ENCODE measurements around the gene ZNF219.

The ZNF219 gene

DNA sequence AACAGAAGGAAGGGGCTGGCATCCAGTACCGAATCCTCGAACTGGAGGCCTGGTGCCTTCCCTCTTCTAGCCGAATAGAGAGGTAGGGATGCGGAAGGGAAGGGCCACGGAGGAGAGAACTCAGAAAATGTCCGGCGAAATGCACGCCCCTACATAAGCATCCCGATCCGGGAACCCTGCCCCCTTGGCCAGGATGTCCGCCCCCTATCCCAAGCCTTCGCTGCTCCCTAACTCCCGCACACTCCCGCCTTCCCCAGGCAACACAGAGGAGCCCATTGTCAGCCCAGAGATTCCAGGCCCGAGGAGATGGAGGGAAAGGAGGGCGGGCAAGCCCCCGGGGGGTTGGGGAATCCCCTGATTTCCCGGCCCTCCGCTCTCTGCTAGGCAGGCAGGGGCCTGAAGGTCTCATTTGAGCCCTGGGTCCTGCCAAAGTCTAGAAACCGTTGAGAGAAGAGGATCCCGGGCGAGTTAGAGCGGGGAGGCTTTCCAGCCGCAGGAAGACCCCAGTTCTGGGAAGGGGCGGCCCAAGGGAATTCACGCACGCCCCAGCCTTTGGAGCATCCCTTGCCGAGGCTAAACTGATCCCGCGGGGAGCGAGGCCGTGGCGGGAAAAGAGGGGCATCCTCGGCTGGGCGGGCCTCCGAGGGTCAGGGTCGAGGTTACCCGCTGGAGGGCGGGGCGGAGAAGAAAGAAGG lies 28.9 kb downstream of the ZNF219 start:
- DNase-seq (ENCODE audit: low read depth in 2 of 2) = no peak

GRCh38 chr14:21068521-21069387 lies 29.7 kb downstream of the ZNF219 start:
- DNase-seq (ENCODE audit: low read depth in 2 of 2) = no peak

DNA sequence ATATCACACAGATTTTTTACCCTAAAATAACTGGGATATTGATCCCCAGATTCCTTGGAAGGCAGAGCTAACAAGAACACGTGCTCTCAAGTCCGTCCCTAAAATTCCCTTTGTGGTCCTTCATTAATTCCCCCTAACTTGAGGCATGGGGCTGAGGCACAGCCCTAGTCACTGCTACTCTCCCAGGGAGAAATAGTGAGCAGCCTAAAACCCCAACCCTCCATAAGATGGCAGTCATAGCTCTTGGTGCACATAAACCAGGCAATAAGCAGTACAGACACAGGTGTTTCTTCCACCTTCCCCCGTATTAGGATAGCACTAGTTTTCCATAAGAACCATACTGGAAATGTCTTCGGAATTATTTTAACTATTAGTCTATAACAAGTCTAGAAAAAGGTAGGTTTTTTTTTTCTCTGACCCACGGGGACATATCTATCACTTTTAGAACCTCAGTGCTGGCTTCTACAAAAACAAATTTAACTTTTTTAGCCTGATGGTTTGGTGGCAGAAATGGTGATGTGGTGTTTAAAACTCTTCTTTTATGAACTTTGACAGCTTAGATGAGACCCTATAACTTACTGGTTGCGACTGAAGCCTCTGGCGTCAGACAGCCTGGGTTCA lies 31.5 kb downstream of the ZNF219 start:
- no peak for DNase-seq (ENCODE audit: low read depth in 2 of 2)

DNA sequence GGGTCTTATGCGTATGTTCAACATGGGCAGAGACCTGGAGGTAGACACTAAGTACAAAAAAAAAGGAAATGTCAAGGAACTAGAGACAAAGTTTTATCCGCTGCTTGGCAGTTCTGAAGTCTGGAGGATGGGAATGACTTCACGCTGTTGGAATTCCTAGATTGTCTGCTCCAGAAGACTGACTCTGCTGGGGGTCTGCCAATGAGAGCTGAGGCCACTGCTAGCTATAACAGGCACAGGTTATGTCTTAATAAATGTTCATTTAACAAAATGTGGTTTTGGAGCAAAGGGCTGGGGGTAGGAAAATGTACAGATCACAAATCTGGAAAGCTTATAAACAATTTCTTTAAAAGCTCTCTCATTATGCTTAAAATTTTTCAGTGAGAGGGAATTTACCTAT lies 35.0 kb downstream of the ZNF219 start:
- DNase-seq (ENCODE audit: low read depth in 2 of 2) = no peak

- no peak for DNase-seq (ENCODE audit: low read depth in 2 of 2)
Measured at GRCh38 chr14:21061347-21061668, 37.1 kb downstream of the ZNF219 start.

GRCh38 chr14:21060614-21061346 lies 37.7 kb downstream of the ZNF219 start:
- DNase-seq (ENCODE audit: low read depth in 2 of 2) = no peak

DNA sequence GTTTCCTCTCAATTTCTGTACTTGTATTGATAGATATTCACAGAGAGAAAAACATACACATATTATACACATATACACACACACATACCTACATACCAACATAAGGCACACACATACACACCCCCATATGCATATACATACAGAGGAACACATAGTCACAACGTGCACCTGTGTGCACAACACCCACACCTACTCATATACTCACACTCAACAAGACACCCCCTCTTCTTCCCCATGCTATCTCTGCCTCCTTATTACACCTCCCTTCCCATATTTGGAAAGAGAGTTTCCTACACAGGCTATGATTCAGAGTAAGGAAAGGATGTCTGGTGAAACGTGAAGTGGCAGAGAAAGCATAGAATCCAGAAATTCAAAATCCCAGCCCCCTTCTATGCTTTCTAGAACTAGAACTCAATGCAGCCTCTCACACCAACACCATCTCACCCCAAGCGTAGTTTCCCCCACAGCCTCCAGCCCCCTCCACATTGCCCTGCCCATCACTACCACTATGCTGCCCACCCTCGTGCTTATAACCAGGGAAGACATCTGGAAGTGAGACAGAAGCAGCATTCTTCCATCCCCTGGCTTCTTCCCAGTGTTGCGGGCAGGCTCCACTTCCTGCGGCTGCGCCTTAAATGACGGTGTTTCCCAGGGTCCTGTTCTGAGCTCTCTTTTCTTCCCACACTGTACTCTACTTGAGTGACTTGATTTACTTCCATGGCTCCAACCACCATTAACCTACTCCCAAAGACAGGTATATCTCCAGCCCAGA lies 38.4 kb downstream of the ZNF219 start:
- no peak for DNase-seq (ENCODE audit: low read depth in 2 of 2)

DNA sequence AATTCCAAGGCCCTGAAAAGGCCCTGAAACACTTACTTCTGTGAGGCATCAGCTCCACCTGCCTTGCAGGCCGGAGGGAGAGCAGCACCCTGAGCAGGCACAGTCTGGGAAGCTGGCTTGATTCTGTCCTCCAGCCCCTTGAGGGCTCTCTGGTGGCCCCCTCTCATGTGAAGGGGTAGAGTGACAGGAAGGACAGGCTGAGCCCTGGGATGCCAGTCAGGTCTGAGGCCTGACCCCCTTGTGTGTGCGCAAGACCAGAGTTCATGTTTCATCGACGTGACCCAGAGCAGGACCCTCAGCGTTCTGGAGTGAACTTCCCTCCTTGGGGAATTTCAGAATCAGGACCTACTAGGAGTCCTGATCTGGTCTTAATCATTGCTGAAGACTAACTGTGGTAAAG lies 39.6 kb downstream of the ZNF219 start:
- DNase-seq (ENCODE audit: low read depth in 2 of 2) = no peak

DNA sequence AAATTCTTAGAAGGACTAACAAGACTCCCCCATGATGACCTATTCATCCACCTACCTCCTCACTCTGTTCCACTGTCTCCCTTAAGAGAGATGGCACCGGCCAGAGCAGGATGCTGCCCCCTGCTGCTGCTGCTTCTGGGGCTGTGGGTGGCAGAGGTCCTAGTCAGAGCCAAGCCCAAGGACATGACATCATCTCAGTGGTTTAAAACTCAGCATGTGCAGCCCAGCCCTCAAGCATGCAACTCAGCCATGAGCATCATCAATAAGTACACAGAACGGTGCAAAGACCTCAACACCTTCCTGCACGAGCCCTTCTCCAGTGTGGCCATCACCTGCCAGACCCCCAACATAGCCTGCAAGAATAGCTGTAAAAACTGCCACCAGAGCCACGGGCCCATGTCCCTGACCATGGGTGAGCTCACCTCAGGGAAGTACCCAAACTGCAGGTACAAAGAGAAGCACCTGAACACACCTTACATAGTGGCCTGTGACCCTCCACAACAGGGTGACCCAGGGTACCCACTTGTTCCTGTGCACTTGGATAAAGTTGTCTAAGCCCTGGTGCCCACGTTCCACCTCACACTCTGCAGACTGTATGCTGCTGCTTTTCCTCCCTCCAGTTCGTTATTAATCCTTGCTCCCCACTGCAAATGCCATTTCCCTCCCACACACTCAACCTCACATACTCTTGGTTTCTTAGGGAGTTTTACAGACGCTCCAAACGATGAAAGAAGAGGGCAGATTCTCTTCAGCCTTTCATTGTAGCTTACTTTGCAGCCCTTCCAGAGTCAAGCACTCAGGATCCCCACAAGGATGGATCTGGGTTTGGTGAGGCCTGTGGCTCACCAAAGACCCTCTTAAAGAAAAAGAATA lies 40.4 kb downstream of the ZNF219 start, which contains the start of gene RNASE8:
TSS of gene RNASE8 (plus strand) at position 20 of the 873 bp plus-strand sequence. CDS start at position 91, 71 bp downstream.
- no peak for DNase-seq (ENCODE audit: low read depth in 2 of 2)

DNA sequence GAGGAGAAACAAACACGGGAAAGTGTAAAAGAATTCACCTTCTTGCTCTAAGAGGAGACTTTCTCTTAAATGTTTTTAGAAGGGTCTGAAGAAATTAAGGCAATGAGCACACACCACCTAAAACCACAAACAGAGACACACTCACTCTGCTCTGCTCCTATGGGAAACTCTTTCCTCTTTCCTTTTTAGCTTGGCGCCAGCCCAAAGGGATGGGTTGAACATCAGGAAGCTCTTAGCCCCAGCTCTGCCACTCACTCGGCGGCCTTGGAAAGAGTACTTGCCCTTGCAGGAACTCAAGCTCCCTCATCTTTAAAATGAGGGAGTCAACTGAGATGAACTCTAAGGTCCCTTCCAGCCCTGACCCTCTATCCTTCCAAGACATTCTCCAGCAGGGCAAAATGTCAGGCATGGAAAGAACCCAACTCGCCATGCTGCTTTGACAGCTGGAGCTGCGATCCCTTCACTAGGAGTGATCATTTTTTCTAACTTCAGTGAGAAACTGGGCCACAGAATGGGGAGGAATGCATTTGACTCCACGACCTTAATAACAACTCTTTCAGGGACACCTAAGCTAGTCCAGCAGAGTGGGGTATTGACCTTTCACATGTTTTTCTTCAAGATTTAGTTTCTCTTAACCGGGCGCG lies 41.8 kb downstream of the ZNF219 start:
- no peak for DNase-seq (ENCODE audit: low read depth in 2 of 2)

DNA sequence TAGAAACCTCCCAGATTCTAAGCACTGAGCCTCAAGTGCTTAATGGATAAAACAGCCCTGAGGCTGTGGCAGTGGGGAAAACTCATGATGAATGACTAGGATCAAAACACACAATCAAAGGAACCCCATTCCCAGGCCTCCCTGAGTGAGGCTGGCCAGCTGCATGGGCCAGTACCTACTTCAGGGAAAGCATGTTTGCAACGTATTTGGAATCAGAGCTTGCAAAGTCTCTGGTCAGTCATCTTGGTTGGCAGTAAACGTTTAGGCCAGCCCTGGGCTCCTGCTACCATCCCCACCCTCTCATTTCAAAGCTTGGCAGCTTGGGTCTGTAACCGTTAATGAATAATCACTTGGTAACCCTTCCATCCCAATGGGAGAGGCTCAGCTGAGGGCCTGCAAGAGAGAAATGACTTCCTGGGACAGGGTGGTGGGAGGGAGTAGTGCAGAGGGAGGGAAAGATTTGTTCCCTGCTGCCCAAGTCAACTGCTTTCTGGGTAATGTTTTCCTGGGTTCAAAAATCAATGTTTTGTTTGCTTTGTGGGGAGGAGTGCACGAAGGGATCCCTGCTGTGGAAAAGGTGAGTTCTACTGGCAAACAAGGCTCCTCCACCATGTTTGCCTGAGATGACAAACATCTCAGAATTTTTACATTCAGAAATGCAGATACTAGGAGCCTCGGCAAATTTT lies 42.9 kb downstream of the ZNF219 start:
- DNase-seq (ENCODE audit: low read depth in 2 of 2) = no peak

DNA sequence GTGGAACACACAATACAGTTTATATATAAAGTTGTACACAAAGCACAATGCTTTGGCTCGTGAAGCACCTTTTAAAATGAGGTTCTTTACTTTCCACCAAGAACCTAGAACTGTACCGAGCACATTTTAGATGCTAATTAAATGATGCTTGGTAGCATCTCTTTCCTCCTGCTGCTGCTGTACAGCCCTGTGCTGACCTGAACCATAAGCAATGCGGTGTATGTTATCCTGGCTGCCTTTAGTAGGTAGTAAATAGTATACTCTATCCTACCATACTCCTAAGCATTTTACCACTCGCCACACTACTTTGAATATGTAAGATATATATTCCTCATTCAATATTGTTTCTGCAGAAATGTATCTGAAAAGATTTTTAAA lies 43.7 kb downstream of the ZNF219 start:
- no peak for DNase-seq (ENCODE audit: low read depth in 2 of 2)

GRCh38 chr14:21054123-21054767 lies 44.2 kb downstream of the ZNF219 start:
- DNase-seq (ENCODE audit: low read depth in 2 of 2) = no peak

- no peak for DNase-seq (ENCODE audit: low read depth in 2 of 2)
Measured at GRCh38 chr14:21053184-21054122, 45.0 kb downstream of the ZNF219 start.

- DNase-seq (ENCODE audit: low read depth in 2 of 2) = no peak
Measured at GRCh38 chr14:21050597-21050996, 47.9 kb downstream of the ZNF219 start.

- DNase-seq (ENCODE audit: low read depth in 2 of 2) = no peak
Measured at GRCh38 chr14:21049271-21049673, 49.2 kb downstream of the ZNF219 start.

DNA sequence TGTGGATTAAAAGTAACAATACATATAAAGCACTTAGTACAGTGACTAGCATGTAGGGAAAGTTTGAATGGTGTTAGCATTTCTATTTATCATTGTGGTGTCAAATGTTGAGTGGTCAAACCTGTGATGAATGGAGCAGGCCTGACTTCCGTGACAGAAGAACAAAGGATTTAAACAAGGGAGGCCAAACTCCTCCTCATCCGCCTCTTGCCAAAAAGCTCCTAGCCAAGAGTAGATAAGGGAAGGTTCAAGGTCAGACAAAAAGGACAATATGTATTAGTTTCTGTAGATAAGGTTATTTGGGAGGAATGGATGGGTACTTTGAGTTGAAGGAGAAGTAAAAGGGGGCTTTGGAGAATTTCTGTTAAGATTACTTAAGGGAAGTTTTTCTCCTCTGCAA lies 49.8 kb downstream of the ZNF219 start:
- no peak for DNase-seq (ENCODE audit: low read depth in 2 of 2)

DNA sequence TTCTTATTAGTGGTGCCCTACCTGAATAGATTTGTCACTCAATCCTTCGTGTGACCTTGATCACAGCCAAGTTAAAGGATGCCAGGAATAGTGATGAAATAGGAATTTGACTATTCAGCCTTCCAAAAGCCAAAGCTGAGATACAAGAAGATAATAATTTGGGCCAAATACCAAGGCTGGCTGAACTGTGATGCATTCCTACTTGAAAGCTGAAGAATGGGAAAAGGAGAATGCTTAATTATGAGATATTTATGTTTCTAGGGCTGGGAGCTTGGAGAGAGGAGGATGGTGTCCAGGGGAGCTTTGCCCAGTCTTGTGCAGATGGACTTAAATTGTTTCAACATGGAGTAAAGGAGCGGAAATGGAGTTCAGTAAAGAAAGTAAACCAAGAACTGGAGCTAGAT lies 51.1 kb downstream of the ZNF219 start:
- DNase-seq (ENCODE audit: low read depth in 2 of 2) = no peak

All from stimulated activated CD8-positive, alpha-beta memory T cell treated with anti-CD3 and anti-CD28 coated beads, Interleukin-2, amount 100 ng/mL, for 48 hours (primary cell).